GM19193 (cell line): ENCODE results near the gene RNF151.

Experiments used
- POLR2A ChIP-seq: IDR thresholded peaks from 4 replicates; pipeline ENCODE4 v1.6.1; 2011; ENCODE audit not compliant: insufficient read depth, insufficient read length; ENCODE audit errors: extremely low read depth

Gene RNF151

GRCh38 chr16:2015117-2015946 lies 48.7 kb downstream of the RNF151 start:
- TF ChIP-seq POLR2A, result no peak

- TF ChIP-seq POLR2A, result no peak
Observed at GRCh38 chr16:2015947-2016208, 49.2 kb downstream of the RNF151 start.

- TF ChIP-seq POLR2A, result no peak
Observed at GRCh38 chr16:2016407-2016922, 49.8 kb downstream of the RNF151 start.
